PC-3 (cell line): ENCODE results near the gene CHL1. TPM values are rescaled to one million over a fixed set of nuclear protein-coding genes. Genes with fewer than 3 reads are reported as not detected.

Experiments used
- ATAC-seq: fragments of 200-7000 bp; cut with Tn5 transposase; 2 replicates; pipeline ENCODE4 v1.9.1; 2020; ENCODE audit warnings: mild to moderate bottlenecking, moderate library complexity
- BruUV-seq: library from RNA; stranded (reverse); fragments of 400-500 nt; replicated peaks from 2 replicates; lab custom pipeline; 2021; lab: Mats Ljungman, UMichigan
- CTCF ChIA-PET: fragments of 300-600 bp; sonication (Branson Sonifier 250); formaldehyde crosslinking; loops from one replicate; lab custom pipeline; 2022; ENCODE audit warnings: antibody characterized with exemption; lab: Charles Lee
- POLR2A ChIA-PET: fragments of 300-600 bp; sonication (Branson Sonifier 250); formaldehyde crosslinking; loops from one replicate; lab custom pipeline; 2022; ENCODE audit warnings: antibody characterized with exemption; ENCODE audit not compliant: unreplicated experiment; lab: Charles Lee
- DNase-seq: peaks from one replicate; pipeline ENCODE4 v3.0.0-alpha.2; 2015
- H2AFZ ChIP-seq: fragments of 300-600 bp; sonication (generic); 2 replicates; pipeline ENCODE4 v1.6.0; 2016; ENCODE audit warnings: antibody characterized with exemption, low read length
- H3F3A ChIP-seq: fragments of 300-600 bp; sonication (generic); one replicate; pipeline ENCODE4 v1.6.0; 2017; ENCODE audit warnings: antibody characterized with exemption, low read length, control low read depth, mild to moderate bottlenecking; ENCODE audit not compliant: unreplicated experiment
- H3K27ac ChIP-seq: fragments of 300-600 bp; sonication (generic); 2 replicates; pipeline ENCODE4 v1.5.1; 2016; ENCODE audit warnings: mild to moderate bottlenecking, low read length
- H3K27me3 ChIP-seq: fragments of 300-600 bp; sonication (generic); 2 replicates; pipeline ENCODE4 v1.6.1; 2016; ENCODE audit warnings: low read length, mixed read lengths
- H3K36me3 ChIP-seq: fragments of 300-600 bp; sonication (generic); 2 replicates; pipeline ENCODE4 v1.6.1; 2016; ENCODE audit warnings: low read depth, mixed run types, low read length, mixed read lengths
- H3K4me1 ChIP-seq: fragments of 300-600 bp; sonication (generic); 2 replicates; pipeline ENCODE4 v1.5.1; 2016; ENCODE audit warnings: low read length; ENCODE audit not compliant: insufficient read depth
- H3K4me2 ChIP-seq: fragments of 300-600 bp; sonication (generic); 2 replicates; pipeline ENCODE4 v1.6.0; 2016; ENCODE audit warnings: low read length
- H3K4me3 ChIP-seq: fragments of 300-600 bp; sonication (generic); 2 replicates; pipeline ENCODE4 v1.5.1; 2016; ENCODE audit warnings: mild to moderate bottlenecking, low read length, mixed read lengths
- H3K79me2 ChIP-seq: fragments of 300-600 bp; sonication (generic); 2 replicates; pipeline ENCODE4 v1.6.1; 2017; ENCODE audit warnings: low read length, mixed read lengths
- H3K9ac ChIP-seq: fragments of 300-600 bp; sonication (generic); 2 replicates; pipeline ENCODE4 v1.6.0; 2016; ENCODE audit warnings: mild to moderate bottlenecking, low read length
- H3K9me2 ChIP-seq: fragments of 300-600 bp; sonication (generic); replicated peaks from 2 replicates; pipeline ENCODE4 v1.6.1; 2016; ENCODE audit warnings: mixed run types, low read length, mixed read lengths
- H3K9me3 ChIP-seq: fragments of 300-600 bp; sonication (generic); 2 replicates; pipeline ENCODE4 v1.6.1; 2016; ENCODE audit warnings: low read length, mixed read lengths
- H4K20me1 ChIP-seq: fragments of 300-600 bp; sonication (generic); 2 replicates; pipeline ENCODE4 v1.6.1; 2016; ENCODE audit warnings: low read length, mixed read lengths
- CTCF ChIP-seq: fragments of 300-600 bp; sonication (generic); conservative IDR thresholded peaks from 2 replicates; pipeline ENCODE4 v1.5.1; 2017; ENCODE audit warnings: antibody characterized with exemption, low read depth, mild to moderate bottlenecking, low read length
- EZH2 ChIP-seq: fragments of 300-600 bp; sonication (generic); IDR thresholded peaks from one replicate; pipeline ENCODE4 v1.6.1; 2017; ENCODE audit warnings: antibody characterized with exemption, mild to moderate bottlenecking, low read length; ENCODE audit not compliant: unreplicated experiment
- EZH2phosphoT487 ChIP-seq: fragments of 300-600 bp; sonication (generic); IDR thresholded peaks from 2 replicates; pipeline ENCODE4 v1.6.1; 2018; ENCODE audit warnings: mild to moderate bottlenecking, antibody characterized with exemption, low read length, borderline replicate concordance
- intact Hi-C: fragments of 100-400 bp; cut with micrococcal nuclease; formaldehyde crosslinking; loops from 2 replicates; pipeline ENCODE4 v1.9.0; 2023
- total RNA-seq: library from RNA; depleted of rRNA; stranded (reverse); fragments of >200 nt; gene quantifications from 2 replicates; pipeline ENCODE4 v1.2.3, GENCODE V29; 2014

Gene CHL1
- total RNA-seq, 1 experiment from 2014 or later = not detected

GRCh38 chr3:411226-411625, 214.7 kb downstream of the CHL1 start:
- no peaks in the 10 kb centered on the region for H3F3A ChIP-seq
- no peak overlapping the region for H3K27ac ChIP-seq
- intact Hi-C loops = no loop called here
- no TSS peak for BruUV-seq
- no peaks in the 10 kb centered on the region for H3K9me3 ChIP-seq
- H3K4me1 ChIP-seq = no peaks in the 10 kb centered on the region
- peaks cover 6% of the 10 kb centered on the region; the same call in 1 of the 2 replicates for H3K27me3 ChIP-seq
- H3K4me2 ChIP-seq = no peak overlapping the region
- no peaks in the 10 kb centered on the region for H3K36me3 ChIP-seq
- no peak for ATAC-seq
- no peaks in the 10 kb centered on the region for H3K79me2 ChIP-seq
- no peak overlapping the region for H2AFZ ChIP-seq
- no peaks in the 10 kb centered on the region for H4K20me1 ChIP-seq
- ChIA-PET CTCF (interaction anchor here (0.5 kb wide), 1 partner anchor 9 kb away, joined by 3 read pairs; no protein-coding TSS in a partner anchor), POLR2A (no interaction called here)
- H3K9me2 ChIP-seq = no peaks in the 10 kb centered on the region
- H3K4me3 ChIP-seq = no peak overlapping the region
- H3K9ac ChIP-seq = no peak overlapping the region
- TF ChIP-seq CTCF = no peak
- TF ChIP-seq EZH2 = no peak
- no peak for TF ChIP-seq EZH2phosphoT487
- DNase-seq = no peak

GRCh38 chr3:414063-414462, 217.5 kb downstream of the CHL1 start:
- no peaks in the 10 kb centered on the region for H3K4me1 ChIP-seq
- H3K4me3 ChIP-seq = no peak overlapping the region
- no peak overlapping the region for H3K27ac ChIP-seq
- BruUV-seq = no TSS peak
- TF ChIP-seq EZH2phosphoT487 (no peak), EZH2 (no peak), CTCF (peak; percentile 53; the same call in 1 of the 2 replicates)
- ATAC-seq (no peak), DNase-seq (peak; percentile 57)
- H3K9ac ChIP-seq = no peak overlapping the region
- no peaks in the 10 kb centered on the region for H3K9me2 ChIP-seq
- CTCF ChIA-PET = no interaction called here
- no peaks in the 10 kb centered on the region for H3K79me2 ChIP-seq
- no peaks in the 10 kb centered on the region for H3F3A ChIP-seq
- no peak overlapping the region for H3K4me2 ChIP-seq
- H4K20me1 ChIP-seq = no peaks in the 10 kb centered on the region
- H3K9me3 ChIP-seq = no peaks in the 10 kb centered on the region
- H2AFZ ChIP-seq = no peak overlapping the region
- H3K36me3 ChIP-seq = no peaks in the 10 kb centered on the region
- POLR2A ChIA-PET = no interaction called here
- intact Hi-C loops = no loop called here
- no peaks in the 10 kb centered on the region; the same call in 1 of the 2 replicates for H3K27me3 ChIP-seq

GRCh38 chr3:418239-418929, 221.8 kb downstream of the CHL1 start:
- no peaks in the 10 kb centered on the region for H3K79me2 ChIP-seq
- H3K27me3 ChIP-seq = no peaks in the 10 kb centered on the region
- intact Hi-C loops = no loop called here
- no peak overlapping the region for H3K27ac ChIP-seq
- ATAC-seq (no peak), DNase-seq (no peak)
- no peaks in the 10 kb centered on the region for H3F3A ChIP-seq
- H3K9ac ChIP-seq = no peak overlapping the region
- CTCF ChIA-PET = no interaction called here
- TF ChIP-seq EZH2phosphoT487 = no peak
- TF ChIP-seq EZH2 = no peak
- TF ChIP-seq CTCF = no peak
- no peaks in the 10 kb centered on the region for H4K20me1 ChIP-seq
- H3K36me3 ChIP-seq = no peaks in the 10 kb centered on the region
- POLR2A ChIA-PET = no interaction called here
- H3K4me2 ChIP-seq = no peak overlapping the region
- no TSS peak for BruUV-seq
- no peak overlapping the region for H2AFZ ChIP-seq
- H3K9me2 ChIP-seq = no peaks in the 10 kb centered on the region
- H3K4me3 ChIP-seq = no peak overlapping the region
- no peaks in the 10 kb centered on the region for H3K9me3 ChIP-seq
- H3K4me1 ChIP-seq = no peaks in the 10 kb centered on the region
